Stimulated activated CD4-positive, alpha-beta T cell treated with anti-CD3 and anti-CD28 coated beads, Interleukin-4, amount 100 ng/mL, for 4 hours (primary cell): ENCODE measurements around the gene INPP5A.
"Not testable (repeated sequence)": the region's sequence is repeated elsewhere in the genome, so short reads cannot be mapped to it uniquely, and the experiment has no call there.

Experiments used
- DNase-seq, 2 experiments: peaks; one replicate each; pipeline ENCODE4 v3.0.0-alpha.2; 2020

INPP5A gene

DNA sequence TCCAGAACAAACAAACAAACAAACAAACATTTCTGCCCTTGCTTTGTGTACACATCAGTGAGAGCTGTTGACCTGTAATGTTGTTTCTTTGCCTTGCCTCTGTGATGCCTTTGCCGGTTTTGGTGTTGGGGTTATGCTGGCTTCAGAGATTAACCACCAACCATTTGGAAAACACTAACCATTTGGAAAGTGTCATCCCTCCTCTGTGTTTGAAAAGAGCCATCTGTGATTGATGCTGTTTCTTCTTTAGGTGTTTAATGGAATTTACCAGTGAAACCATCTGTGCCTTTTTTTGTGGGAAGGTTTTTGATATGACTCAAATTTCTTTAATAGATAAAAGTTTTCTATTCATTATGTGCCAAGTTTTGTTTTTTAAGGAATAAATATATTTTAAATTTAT, 46.5 kb downstream of the INPP5A start:
- DNase-seq, result no peak

DNA sequence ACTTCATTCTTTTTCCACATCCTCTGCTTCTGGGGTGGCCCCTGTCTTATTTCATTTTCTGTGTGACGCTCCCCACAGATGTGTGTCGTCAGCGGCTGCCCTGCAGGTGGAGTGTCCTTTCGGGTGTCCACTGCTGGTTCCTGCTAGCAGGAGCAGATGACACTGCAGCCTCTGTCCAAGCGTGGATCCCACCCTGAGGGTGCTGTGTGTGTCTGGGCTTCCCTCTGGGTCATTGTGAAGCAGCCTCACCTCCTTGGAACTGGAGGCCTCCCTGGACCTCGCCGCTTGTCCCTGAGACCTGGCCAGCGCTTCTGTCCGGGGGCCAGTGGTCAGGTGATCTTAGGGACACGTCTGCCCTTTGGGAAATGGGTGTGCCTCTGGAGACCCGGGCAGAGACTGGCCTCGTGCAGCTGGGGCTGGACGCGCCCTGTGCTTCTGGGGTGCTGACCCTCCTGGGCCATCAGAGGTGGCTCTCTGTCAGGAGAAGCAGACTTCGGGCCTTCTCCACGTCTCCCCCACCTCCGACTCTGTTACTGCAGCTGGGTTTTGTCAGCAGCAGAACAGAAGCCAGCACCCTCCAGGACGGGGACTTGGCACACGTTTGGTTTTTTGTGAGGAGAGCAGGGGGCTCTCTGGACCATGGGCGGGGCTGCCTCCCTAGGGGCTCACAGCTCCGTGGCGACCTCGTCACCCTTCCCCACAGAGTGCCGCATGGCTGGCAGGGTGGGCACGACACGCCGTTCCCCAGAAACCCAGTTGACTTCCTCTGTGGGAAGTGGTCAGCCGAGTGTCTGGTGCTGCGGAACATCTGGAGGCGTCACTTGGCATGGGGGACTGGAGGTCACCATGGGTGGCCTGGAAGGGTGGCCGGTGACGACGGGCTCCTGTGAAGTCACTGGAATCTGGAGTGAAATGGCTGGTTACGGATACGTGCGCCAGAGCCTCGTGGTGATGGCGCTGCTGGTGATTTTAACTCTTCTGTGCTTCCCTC, 48.4 kb downstream of the INPP5A start:
- DNase-seq, result no peak

DNA sequence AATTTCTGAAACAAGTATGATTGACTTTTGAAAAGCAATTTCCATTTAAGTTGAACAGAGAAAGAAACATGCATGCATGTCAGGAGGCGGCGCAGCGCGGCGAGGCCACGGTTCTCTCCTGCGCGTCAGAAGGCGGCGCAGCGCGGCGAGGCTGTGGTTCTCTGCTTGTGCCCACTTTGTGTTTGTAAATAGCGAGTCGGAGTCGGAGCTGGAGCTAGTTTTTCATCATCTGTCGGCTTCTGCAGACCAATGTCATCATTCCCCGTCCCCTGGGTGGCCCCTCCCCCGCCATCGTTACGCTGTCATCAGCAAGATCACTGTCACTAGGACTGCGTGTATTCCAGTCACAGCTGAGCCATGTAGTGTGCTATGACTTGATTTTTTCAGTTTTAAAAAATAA, 49.2 kb downstream of the INPP5A start:
- DNase-seq, result no peak

DNA sequence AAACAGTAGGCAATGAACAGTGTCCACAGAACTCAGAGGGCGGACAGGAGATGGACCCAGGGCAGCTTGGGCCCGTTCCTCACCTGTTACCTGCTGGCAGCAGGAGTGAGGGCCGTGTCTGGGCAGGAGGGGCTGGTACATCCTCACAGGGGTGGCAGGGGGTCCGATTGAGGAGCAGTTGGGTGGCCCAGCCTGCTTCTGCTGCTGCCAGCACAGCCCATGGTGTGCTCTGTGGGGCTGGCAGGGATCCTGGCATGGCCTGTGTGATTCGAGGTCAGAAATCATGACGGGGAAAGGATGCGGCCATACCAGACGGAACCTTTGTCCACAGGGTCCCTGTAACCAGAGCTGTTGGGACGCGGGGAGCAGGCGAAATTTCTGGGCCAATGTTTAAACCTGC, 49.6 kb downstream of the INPP5A start:
- DNase-seq, result no peak

DNA sequence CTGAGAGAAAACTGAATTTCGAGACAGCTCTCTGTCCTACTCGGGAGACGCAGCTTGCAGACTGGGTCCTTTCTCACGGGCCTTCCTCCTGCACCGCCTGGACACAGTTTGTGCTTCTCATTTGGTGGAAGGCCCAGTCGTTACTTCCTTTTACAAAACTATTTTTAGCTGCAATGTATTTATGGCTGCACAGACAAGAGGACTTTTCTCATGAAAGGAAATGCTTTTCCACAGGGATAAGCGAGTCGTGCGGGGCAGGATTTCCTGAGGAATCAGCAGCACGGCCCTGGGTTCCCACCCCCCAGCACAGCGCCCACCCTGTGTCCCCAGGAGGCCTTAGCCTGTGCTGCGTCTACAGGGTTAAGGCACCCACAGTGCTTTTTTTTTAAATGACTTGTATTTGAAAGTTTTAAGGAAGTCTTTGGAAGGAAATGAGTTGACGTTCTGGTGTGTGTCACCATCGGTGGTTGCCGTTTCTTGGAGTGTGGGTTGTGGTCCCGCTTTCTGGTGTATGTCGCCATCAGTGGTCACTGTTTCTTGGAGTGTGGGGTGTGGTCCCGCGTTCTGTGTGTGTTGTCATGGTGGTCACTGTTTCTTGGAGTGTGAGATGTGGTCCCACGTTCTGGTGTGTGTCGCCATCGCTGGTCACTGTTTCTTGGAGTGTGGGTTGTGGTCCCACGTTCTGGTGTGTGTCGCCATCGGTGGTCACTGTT, 50.9 kb downstream of the INPP5A start:
- no peak for DNase-seq

DNA sequence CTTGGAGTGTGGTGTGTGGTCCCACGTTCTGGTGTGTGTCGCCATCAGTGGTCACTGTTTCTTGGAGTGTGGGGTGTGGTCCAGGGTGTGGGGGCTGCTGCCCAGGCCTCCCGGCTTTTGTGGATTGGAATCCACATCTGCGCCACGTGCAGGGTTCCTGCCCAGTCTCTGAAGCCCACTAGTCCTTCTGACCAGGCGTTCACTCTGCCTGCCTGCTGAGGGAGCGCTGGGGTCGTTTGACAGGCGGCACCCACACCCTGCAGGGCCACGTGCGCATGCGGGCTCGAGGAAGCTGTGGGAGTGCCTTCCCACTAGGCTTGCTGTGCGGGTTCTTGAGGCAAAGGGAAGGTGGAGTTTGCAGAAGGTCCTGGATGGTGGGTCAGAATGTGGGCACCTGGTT, 51.4 kb downstream of the INPP5A start:
- no peak for DNase-seq

DNA sequence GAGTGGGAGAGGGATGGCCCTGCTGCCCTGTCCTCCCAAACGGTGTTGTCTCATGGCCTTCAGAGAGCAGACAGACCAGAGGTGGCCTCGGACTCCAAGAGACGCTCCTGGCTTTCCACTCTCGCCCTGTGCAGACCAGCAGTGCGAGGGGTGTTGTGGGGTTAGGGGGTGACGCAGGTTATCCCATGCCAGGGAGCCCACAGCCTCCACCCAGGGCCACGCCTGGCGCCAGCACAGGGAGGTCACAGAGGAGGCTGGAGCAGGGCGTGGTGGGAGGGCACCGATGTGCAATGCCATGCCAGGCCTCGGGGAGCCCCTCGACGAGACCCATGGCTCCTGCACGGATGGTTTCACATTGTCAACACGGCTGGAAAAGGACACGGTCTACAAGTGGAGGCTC, 52.1 kb downstream of the INPP5A start:
- DNase-seq, result no peak

DNA sequence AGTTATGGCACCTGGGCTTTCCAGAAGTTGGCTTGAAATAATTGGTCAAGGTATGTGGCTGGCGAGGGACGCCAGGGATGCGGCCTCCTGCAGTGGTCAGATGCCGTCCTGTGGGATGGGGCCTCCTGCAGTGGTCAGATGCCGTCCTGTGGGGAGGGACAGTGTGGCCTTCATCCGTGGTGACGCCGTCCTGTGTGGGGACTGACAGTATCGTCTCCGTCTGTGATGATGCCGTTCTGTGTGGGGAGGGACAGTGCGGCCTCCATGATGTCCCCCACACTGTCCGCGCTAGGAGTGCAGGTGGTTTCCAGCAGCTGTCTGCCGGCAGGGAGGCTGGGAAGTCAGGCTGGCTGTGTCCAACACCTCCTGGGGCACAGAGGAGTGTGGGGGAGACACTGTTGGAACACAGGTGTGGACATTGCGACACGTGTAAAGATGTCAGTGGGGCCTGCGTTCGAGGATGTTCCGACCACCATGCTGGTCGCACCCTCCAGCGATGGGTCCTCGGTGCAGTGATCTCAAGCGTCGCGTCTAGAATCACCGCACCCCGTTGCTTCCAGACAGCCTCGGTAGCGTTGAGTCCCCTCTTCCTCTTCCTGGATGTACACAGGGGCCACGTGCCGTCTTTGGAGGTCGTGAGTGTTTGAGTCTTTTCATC, 52.6 kb downstream of the INPP5A start:
- no peak for DNase-seq

DNA sequence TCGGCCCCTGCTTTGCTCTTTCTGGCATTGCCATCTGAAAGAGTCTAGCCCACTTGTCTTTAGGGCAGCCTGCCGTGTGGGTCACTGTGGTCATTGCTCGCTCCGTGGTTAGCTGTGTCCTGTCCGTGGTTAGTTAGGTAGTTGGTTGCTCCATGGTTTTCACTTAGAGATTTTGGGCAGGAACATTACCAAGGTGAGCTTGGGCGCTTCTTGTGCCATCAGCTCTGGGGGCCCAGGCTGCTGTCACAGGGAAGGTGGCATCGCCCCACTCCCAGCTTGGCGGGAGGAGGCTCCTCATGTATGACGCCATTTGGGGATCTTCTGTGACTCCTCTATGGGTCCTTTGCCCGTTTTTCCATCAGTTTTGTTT, 53.1 kb downstream of the INPP5A start:
- DNase-seq, result no peak

DNA sequence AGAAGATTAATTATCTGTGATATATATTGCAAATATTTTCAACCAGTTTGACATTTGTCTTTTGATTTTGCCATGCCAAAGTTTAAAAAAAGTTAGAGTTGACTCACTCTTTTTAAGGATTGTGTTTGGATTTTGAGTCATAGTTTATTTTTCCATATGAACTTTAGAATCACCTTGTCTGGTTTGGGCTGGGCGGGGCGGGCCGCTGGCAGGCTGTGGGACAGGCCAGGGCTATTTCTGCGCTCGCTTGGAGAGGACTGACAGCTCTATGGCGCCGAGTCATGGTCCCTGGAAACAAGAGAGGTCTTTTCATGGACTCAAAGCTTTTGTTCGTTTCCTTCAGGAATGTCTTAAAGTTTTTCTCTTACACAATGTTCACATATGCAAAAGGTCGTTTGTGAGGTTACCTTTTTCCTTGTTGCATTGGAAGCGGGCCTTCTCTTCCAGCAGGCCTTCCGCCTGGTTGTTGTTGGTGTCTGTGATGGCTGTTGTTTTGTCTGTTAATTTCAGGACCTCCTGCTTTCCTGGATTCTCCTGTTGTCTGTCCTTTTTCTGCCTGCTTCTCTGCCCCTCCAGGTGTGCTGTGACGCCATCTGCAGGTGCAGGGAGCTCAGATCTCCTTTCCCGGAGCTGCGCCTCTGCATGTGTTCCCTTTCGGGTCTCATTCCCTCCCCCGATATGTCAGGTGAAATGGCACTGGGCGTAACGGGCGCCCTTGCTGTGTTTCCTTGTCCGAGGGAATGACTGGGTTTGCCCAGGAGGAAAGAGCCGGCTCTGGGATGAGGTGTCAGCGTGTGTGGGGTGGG, 53.8 kb downstream of the INPP5A start:
- no peak for DNase-seq

DNA sequence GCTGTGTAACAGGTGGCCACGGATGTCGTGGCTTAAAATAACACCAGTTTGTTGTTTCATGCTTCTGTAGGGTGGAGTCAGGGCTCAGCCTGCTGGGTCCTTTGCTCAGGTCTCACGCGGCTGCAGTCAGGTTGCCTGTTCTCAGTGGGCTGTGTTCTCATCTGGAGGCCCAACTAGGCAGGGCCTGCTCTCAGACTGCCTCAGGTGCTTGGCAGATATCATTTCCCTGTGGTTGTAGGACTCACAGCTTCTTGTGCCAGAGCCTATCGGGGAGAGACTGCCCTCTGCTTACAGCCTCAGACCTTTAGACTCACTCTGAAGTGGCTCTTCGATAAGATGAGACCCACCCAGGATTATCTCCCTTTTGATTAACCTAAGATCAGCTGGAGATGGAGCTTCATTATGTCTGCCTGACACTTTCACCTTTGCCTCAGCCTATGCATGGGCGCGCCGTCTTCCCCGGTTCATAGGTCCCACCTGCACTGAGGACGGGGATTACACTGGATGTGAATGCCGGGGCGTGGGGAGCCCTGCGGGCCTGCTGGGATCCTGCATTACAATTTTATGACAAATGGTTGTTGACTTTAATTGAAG, 55.3 kb downstream of the INPP5A start:
- no peak for DNase-seq

DNA sequence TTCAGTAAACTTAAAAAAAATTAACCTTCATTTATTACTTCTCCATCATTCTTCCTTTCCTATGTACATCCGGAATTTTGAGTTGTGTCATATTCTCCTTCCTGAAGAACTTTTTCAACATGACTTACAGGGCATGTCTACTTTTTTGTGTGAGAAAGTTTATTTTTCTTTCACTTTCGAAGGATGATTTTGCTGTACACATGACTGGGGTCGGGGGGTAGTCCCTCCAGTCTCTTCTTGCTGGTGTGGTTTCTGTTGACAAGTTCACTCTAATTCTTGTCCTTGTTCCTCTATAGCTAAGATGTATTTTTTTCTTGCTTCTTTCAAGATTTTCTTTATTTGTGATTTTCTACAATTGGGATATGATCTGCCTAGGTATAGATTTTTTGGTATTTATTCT, 55.8 kb downstream of the INPP5A start:
- no peak for DNase-seq

DNA sequence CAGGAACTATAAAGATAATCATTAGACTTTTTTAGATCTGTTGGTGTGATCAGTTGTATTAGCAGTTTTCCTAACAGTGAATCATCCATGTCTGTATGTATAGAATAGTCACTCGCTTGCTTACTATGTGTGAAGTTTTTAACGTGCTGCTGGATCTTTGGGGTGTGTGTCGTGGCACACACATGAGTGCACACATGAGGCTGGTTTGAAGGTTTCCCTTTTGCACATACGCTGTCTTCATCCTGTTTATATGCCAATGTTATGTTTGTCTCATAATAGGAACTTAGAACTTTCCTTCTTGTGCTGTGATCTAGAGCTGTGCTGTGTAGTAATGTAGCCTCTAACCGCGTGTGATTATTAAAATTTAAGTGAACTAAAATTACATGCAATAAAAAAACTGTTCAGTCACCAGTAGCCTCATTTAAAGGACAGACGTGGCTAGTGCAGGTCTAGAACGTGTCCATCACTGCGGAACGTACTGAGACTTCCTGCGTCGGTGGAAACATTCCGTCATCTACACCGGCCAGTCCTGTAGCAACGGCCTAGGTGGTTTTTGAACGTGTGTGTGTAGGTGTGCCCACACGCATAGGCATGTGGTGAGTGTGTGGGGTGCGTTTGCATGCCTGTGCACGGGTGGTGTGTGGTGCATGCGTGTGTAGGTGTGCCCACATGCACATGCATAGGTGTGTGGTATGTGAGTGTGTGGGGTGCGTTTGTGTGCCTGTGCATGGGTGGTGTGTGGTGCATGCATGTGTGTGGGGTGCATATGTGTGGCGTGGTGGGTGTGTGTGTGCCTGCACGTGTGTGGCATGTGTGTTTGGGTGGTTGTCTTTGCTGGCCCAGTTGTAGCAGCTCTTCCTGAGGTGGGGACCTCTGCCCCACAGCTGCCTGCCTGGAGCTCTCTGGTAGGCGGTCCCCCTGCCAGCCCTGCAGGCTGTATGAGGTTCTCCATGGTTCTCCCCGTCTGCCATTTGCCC, 56.6 kb downstream of the INPP5A start:
- no peak for DNase-seq

DNA sequence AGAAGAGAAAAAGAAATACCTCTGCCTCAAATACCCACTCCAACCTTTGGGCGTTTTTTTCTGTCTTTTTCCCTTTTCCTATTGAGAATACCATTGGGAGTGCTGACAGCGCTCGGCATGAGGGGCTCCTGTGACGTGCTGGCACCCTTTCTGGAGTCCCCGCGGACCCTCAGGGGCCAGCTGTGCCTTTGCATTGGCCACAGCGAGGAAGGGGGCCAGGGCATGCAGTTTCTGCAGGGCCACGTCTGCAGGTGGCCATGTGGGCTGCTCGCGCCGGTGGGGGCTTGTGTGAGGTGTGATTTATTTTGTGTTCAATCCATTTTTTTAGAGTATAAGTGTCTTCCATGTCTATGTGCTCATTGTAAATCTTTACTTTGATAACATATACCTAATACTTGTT, 57.4 kb downstream of the INPP5A start:
- DNase-seq, result no peak

DNA sequence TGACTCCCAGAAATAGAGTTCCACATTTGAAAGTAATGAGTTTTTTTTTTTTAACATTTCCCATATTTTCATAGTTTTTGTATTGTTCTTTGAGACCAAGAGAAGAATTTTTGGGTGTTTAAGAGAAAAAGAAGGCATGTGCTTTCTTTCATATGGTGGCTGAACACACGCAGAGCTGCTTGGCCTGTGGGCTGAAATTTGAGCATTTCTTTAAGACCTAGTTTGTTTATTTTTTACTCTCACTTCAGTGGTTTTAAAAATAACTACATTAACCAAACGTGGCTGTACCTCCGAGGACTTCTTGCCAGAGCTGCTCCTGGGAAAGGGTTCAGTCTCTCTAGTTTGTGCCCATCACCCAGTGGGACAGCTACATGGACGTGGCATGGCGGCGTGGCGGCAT, 58.3 kb downstream of the INPP5A start:
- DNase-seq, result no peak

DNA sequence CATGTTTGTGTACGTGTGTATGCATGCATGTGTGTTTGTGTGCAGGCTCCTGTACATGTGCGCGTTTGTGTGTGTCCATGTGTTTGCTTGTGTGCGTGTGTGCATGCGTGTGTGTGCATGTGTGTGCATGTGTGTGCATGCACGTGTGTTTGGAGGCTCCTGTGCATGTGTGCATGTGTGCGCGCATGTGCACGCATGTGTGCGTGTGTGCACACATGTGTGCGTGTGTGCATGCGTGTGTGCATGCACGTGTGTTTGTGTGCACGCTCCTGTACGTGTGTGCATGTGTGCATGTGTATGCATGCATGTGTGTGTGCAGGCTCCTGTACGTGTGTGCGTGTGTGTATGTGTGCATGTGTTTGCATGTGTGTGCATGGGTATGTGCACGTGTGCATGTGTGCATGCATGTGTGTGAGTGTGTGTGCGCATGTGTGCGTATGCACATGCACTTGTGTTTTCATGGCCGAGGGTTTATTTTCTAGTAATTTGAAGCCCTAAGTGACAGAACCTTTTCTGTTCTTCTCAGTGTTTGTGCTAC, 59.2 kb downstream of the INPP5A start:
- DNase-seq, result no peak

DNA sequence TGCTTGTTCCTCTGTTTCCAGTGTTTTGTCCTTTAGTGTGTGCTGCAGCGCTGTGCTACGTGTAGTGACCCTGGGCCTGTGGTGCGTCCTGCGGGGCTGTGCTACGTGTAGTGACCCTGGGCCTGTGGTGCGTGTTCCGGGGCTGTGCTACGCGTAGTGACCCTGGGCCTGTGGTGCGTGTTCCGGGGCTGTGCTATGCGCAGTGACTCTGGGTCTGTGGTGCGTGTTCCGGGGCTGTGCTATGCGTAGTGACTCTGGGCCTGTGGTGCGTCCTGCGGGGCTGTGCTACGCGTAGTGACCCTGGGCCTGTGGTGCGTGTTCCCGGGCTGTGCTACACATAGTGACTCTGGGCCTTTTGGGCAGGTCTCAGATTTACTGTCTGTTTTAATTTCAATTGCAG, 60.1 kb downstream of the INPP5A start:
- DNase-seq, result no peak

DNA sequence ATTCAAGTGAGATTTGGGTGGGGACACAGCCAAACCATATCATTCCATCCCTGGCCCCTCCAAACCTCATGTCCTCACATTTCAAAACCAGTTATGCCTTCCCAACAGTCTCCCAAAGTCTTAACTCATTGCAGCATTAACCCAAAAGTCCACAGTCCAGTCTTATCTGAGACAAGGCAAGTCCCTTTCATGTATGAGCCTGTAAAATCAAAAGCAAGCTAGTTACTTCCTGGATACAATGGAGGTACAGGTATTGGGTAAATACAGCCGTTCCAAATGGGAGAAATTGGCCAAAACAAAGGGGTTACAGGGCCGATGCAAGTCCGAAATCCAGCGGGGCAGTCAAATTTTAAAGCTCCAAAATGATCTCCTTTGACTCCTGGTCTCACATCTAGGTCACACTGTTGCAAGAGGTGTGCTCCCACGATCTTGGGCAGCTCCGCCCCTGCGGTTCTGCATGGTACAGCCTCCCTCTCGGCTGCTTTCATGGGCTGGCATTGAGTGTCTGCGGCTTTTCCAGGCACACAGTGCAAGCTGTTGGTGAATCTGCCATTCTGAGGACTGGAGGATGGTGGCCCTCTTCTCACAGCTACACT, 61.5 kb downstream of the INPP5A start:
- DNase-seq, result not testable (repeated sequence)

DNA sequence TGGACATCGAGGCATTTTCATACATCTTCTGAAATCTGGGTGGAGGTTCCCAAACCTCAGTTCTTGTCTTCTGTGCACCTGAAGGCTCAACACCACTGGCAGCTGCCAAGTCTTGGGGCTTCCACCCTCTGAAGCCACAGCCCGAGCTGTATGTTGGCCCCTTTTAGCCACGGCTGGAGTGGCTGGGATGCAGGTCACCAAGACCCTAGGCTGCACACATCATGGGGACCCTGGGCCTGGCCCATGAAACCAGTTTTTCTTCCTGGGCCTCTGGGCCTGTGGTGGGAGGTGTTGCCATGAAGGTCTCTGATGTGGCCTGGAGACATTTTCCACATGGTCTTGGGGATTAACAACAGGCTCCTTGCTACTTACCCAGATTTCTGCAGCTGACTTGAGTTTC, 62.1 kb downstream of the INPP5A start:
- DNase-seq, result no peak

DNA sequence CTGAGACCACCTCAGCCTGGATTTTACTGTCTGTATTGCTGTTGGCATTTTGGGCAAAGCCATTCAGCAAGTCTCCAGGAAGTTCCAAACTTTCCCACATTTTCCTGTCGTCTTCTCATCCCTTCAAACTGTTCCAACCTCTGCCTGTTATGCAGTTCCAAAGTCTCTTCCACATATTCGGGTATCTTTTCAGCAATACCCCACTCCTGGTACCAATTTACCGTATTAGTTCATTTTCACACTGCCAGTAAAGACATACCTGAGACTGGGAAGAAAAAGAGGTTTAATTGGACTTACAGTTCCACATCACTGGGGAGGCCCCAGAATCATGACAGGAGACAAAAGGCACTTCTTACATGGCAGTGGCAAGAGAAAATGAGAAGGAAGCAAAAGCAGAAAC, 62.8 kb downstream of the INPP5A start:
- no peak for DNase-seq

DNA sequence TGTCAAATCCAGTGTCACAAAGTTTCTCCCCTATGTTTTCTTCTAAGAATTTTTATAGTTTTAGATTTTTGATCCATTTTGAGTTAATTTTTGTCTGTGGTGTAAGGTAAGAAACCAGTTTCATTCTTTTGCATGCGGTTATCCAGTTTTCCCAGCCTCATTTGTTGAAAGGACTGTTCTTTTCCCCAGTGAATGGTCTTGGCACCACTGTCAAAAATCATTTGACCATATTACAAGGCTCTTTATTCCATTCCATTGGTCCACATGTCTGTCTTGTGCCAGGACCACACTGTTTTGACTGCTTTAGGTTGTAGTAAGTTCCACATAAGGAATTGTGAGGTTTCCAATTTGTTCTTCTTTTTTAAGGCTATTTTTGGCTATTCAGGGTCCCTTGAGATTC, 64.0 kb downstream of the INPP5A start:
- DNase-seq, result no peak
